Endodermal cell (in vitro differentiated cells): Measurements from ENCODE around the gene STK32B. TPM values are rescaled to one million over a fixed set of nuclear protein-coding genes. Genes with fewer than 3 reads are reported as not detected.

ENCODE experiments used
- DNase-seq: peaks from one replicate; pipeline ENCODE4 v3.0.0-alpha.2; 2017
- H3K27ac ChIP-seq: 2 replicates; pipeline ENCODE4 v1.5.1; 2013; ENCODE audit warnings: mild to moderate bottlenecking, low read depth, low read length, moderate library complexity
- H3K27me3 ChIP-seq: 2 replicates; pipeline ENCODE4 v1.6.1; 2013; ENCODE audit warnings: mild to moderate bottlenecking, low read length, moderate library complexity; ENCODE audit not compliant: insufficient read depth, control insufficient read depth, poor library complexity, severe bottlenecking
- H3K36me3 ChIP-seq: 2 replicates; pipeline ENCODE4 v1.7.0; 2013; ENCODE audit warnings: mild to moderate bottlenecking, low read length, moderate library complexity; ENCODE audit not compliant: control insufficient read depth, insufficient read depth
- H3K4me1 ChIP-seq: one replicate; pipeline ENCODE4 v1.7.0; 2013; ENCODE audit warnings: low read length; ENCODE audit not compliant: control insufficient read depth, insufficient read depth
- H3K4me3 ChIP-seq: 2 replicates; pipeline ENCODE4 v1.5.1; 2013; ENCODE audit warnings: mild to moderate bottlenecking, low read length, moderate library complexity
- H3K9ac ChIP-seq: 2 replicates; pipeline ENCODE4 v1.6.1; 2013; ENCODE audit warnings: mild to moderate bottlenecking, low read length, moderate library complexity; ENCODE audit not compliant: poor library complexity, severe bottlenecking; ENCODE audit errors: extremely low read depth
- H3K9me3 ChIP-seq: 2 replicates; pipeline ENCODE4 v1.6.1; 2013; ENCODE audit warnings: mild to moderate bottlenecking, low read length, moderate library complexity; ENCODE audit not compliant: control insufficient read depth
- H3K27ac Mint-ChIP-seq: 2 replicates; pipeline ENCODE4 v1.8.0; 2020; ENCODE audit warnings: mixed read lengths
- H3K27me3 Mint-ChIP-seq: 2 replicates; pipeline ENCODE4 v1.8.0; 2021; ENCODE audit warnings: mild to moderate bottlenecking, mixed read lengths; ENCODE audit not compliant: insufficient read depth
- H3K36me3 Mint-ChIP-seq: 2 replicates; pipeline ENCODE4 v1.8.0; 2020; ENCODE audit warnings: low read depth, mixed read lengths
- H3K4me1 Mint-ChIP-seq: 2 replicates; pipeline ENCODE4 v1.8.0; 2020; ENCODE audit warnings: mixed read lengths
- H3K4me3 Mint-ChIP-seq: 2 replicates; pipeline ENCODE4 v1.8.0; 2020; ENCODE audit warnings: mild to moderate bottlenecking, moderate library complexity, mixed read lengths
- H3K9me3 Mint-ChIP-seq: 2 replicates; pipeline ENCODE4 v1.8.0; 2020; ENCODE audit warnings: mild to moderate bottlenecking, mixed read lengths
- WGBS, 2 experiments: methylation state at CpG; one replicate each; pipeline versions ENCODE4 v1.1.5 to v1.1.7; 2013; ENCODE audit warnings: missing lambda C conversion rate in 2 of 2, mixed read lengths in 1 of 2; ENCODE audit not compliant: insufficient coverage in 1 of 2, insufficient read length in 1 of 2; 5-methylcytosine and 5-hydroxymethylcytosine counted together
- total RNA-seq, 2 donors: library from RNA; stranded (reverse); fragmentation: NEBNext Ultra II Directional in 1 of 2; extraction: Animal tissue kit (Norgen Biotek cat#: 25700) in 1 of 2; gene quantifications; 2 replicates in 1 of 2; 3 replicates in 1 of 2; pipeline ENCODE4 v1.2.1, GENCODE V29; 2021
- TF ChIP-seq, protein P1 (sequence below): fragments of 200-600 bp; sonication (generic); conservative IDR thresholded peaks from 2 replicates; pipeline ENCODE4 v1.5.0; 2021; ENCODE audit warnings: antibody characterized with exemption, mild to moderate bottlenecking

STK32B gene
- total RNA-seq, 2 donors from 2014 or later, result 1.4 to 1.5 TPM

GRCh38 chr4:5455003-5455585 is 403.8 kb downstream of the STK32B start:
- H3K27ac Mint-ChIP-seq, result no peak overlapping the region

DNA sequence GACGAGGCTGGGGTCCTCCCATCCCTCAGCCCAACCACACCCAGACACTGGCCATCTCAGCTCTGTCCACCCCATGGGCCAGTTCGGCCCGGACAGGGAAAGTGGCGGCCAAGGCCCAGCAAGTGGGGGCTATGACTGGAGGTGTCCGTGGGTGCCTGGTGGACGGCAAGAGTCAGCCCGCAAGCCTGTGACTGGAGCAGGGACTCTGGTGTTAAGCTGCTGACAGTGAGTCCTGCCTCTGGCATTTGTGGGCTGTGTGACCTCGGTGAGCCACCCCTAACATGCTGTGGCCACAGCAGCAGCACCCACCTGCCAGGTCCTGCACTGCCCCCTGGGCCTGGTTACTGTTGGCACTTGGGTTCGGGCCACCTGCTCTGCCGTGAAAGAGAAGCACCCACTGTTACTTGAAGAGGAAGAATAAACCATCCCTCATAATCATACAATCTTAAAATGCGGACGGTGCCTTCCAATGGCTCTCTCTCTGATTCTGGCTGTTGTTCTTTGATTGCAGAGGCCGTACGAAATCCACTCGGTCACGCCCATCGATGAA is 405.1 kb downstream of the STK32B start:
- Histone ChIP-seq H3K27ac (no peak overlapping the region), H3K4me3 (no peak overlapping the region), H3K4me1 (peaks cover 5% of the 10 kb centered on the region), H3K36me3 (no peaks in the 10 kb centered on the region), H3K9ac (no peak overlapping the region), H3K9me3 (no peaks in the 10 kb centered on the region), H3K27me3 (no peaks in the 10 kb centered on the region)
- H3K4me1 Mint-ChIP-seq, result no peaks in the 10 kb centered on the region
- no peaks in the 10 kb centered on the region for H3K9me3 Mint-ChIP-seq
- H3K4me3 Mint-ChIP-seq, result no peak overlapping the region
- peaks cover 5% of the 10 kb centered on the region for H3K27me3 Mint-ChIP-seq
- no peak overlapping the region for H3K27ac Mint-ChIP-seq
- H3K36me3 Mint-ChIP-seq, result no peaks in the 10 kb centered on the region
- DNase-seq, result no peak
- TF ChIP-seq, protein P1, sequence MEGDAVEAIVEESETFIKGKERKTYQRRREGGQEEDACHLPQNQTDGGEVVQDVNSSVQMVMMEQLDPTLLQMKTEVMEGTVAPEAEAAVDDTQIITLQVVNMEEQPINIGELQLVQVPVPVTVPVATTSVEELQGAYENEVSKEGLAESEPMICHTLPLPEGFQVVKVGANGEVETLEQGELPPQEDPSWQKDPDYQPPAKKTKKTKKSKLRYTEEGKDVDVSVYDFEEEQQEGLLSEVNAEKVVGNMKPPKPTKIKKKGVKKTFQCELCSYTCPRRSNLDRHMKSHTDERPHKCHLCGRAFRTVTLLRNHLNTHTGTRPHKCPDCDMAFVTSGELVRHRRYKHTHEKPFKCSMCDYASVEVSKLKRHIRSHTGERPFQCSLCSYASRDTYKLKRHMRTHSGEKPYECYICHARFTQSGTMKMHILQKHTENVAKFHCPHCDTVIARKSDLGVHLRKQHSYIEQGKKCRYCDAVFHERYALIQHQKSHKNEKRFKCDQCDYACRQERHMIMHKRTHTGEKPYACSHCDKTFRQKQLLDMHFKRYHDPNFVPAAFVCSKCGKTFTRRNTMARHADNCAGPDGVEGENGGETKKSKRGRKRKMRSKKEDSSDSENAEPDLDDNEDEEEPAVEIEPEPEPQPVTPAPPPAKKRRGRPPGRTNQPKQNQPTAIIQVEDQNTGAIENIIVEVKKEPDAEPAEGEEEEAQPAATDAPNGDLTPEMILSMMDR, result no peak
- 93 to 98% methylated on average over 14 to 17 of the region's 17 CpGs for WGBS, 2 experiments

More at GRCh38 chr4:5455003-5455585, 403.8 kb downstream of the STK32B start:
- TF ChIP-seq, protein P1, result no peak
- Histone ChIP-seq H3K9ac (no peak overlapping the region), H3K9me3 (no peaks in the 10 kb centered on the region), H3K4me3 (no peak overlapping the region), H3K27me3 (no peaks in the 10 kb centered on the region), H3K27ac (no peak overlapping the region), H3K4me1 (peaks cover 5% of the 10 kb centered on the region), H3K36me3 (no peaks in the 10 kb centered on the region)
- Mint-ChIP-seq H3K9me3 (no peaks in the 10 kb centered on the region), H3K27me3 (peaks cover 5% of the 10 kb centered on the region), H3K4me1 (peaks cover 7% of the 10 kb centered on the region), H3K36me3 (no peaks in the 10 kb centered on the region), H3K4me3 (no peak overlapping the region)
- no peak for DNase-seq
- WGBS, 2 experiments, result 94% methylated on average over 7 to 14 of the region's 14 CpGs

GRCh38 chr4:5458676-5459075 is 407.4 kb downstream of the STK32B start:
- DNase-seq, result no peak
- Mint-ChIP-seq H3K4me1 (no peaks in the 10 kb centered on the region), H3K27ac (no peak overlapping the region), H3K36me3 (no peaks in the 10 kb centered on the region), H3K27me3 (peaks cover 2% of the 10 kb centered on the region), H3K4me3 (no peak overlapping the region), H3K9me3 (no peaks in the 10 kb centered on the region)
- TF ChIP-seq, protein P1, result no peak
- no peaks in the 10 kb centered on the region for H3K4me1 ChIP-seq
- H3K36me3 ChIP-seq, result no peaks in the 10 kb centered on the region
- 94 to 97% methylated on average over 5 to 8 of the region's 8 CpGs for WGBS, 2 experiments
- no peaks in the 10 kb centered on the region for H3K9me3 ChIP-seq
- H3K27me3 ChIP-seq, result no peaks in the 10 kb centered on the region
- no peak overlapping the region for H3K4me3 ChIP-seq
- H3K9ac ChIP-seq, result no peak overlapping the region
- H3K27ac ChIP-seq, result no peak overlapping the region
